Measurements from ENCODE around the gene IL15RA.
"Not testable (repeated sequence)": the region's sequence is repeated elsewhere in the genome, so short reads cannot be mapped to it uniquely, and the experiment has no call there.

Gene IL15RA

GRCh38 chr10:5968681-5969453 is 8.5 kb downstream of the IL15RA start:
- no peak for DNase-seq

- no peak for DNase-seq
Measured at GRCh38 chr10:5968037-5968680, 9.2 kb downstream of the IL15RA start.

- DNase-seq = no peak
Measured at GRCh38 chr10:5965266-5965665, 12.1 kb downstream of the IL15RA start.

DNA sequence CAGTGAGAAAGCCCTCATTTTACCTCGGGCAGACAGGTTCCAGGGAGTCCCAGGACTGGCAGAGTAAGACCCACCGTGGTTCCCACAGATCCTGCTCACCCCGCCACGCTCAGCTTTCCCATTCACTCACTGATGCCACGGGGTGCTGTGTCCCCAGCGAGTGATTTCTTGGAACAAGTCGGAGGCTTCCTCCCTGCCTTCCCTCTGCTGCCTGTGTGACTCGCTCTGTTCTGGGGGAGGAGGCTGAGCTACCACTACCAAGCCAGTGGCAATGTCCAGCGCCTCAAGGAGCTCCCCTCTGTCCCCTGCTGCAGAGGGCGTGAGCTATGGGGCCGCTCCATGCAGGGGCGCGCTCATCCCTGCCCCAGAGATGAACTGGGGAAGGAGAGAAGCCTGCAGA is 12.6 kb downstream of the IL15RA start:
- no peak for DNase-seq

GRCh38 chr10:5963591-5963990 is 13.8 kb downstream of the IL15RA start:
- DNase-seq = no peak

GRCh38 chr10:5963071-5963470 is 14.3 kb downstream of the IL15RA start:
- DNase-seq = no peak

DNA sequence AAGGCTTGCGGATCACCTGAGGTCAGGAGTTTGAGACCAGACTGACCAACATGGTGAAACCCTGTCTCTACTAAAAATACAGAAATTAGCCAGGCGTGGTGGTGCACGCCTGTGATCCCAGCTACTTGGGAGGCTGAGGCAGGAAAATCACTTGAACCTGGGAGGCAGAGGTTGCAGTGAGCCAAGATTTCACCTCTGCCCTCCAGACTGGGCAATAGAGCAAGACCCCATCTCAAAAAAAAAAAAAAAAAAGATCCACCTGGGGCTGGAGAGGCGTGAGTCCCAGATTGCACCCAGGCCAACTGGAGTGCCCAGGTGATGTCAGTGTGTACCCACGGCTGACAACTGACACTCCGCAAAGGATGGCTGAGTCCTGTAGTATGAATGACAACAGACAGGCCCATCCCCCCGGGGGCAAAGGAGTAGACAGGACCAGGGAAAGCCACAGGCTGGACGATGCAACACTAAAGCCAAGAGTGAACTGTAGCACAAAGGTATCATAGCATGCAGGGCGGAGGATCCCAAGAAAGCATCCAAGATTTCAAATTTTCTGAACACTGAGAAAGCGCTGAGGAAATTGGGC is 14.9 kb downstream of the IL15RA start:
- not testable (repeated sequence) for DNase-seq

DNA sequence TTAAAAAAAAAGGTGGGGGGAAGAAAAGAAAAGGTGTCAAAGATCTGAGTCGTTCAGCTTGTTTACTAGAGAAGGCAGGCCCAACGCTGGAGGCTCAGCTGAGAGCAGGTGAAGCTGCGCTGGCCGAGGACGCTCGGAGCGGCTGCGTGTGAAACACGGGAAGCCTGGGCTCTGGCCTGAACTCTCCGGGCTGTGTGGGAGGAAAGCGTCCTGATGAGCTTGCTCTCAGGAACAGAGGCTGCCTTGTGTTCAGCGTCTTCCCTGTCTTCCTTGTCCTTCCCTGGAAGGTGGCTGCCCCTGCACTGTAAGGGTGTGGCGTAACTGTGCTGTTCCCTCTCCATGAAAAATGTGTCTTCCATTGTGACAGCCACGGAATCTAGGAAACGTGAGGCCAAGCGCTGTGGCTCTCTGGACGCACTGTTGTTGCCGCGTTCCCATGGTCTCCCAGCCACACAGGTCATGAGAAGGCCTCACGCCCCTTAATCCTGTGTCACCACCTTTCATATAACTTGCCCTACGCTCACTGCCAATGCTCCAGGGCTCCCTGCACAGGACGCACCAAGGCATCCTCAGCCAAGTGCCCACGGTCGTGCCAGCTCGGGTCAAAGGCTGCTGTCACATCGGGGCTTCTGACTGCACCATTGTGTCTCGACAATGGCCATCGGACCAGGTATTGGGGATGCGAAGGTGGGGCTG is 15.8 kb downstream of the IL15RA start:
- no peak for DNase-seq

DNA sequence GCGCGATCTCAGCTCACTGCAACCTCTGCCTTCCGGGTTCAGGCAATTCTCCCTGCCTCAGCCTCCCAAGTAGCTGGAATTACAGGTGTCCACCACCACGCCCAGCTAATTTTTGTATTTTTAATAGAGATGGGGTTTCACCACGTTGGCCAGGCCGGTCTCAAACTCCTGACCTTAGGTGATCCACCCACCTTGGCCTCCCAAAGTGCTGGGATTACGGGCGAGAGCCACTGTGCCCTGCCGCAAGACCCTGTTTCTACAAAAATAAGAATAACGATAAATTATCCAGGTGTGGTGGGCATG is 16.4 kb downstream of the IL15RA start:
- not testable (repeated sequence) for DNase-seq

DNA sequence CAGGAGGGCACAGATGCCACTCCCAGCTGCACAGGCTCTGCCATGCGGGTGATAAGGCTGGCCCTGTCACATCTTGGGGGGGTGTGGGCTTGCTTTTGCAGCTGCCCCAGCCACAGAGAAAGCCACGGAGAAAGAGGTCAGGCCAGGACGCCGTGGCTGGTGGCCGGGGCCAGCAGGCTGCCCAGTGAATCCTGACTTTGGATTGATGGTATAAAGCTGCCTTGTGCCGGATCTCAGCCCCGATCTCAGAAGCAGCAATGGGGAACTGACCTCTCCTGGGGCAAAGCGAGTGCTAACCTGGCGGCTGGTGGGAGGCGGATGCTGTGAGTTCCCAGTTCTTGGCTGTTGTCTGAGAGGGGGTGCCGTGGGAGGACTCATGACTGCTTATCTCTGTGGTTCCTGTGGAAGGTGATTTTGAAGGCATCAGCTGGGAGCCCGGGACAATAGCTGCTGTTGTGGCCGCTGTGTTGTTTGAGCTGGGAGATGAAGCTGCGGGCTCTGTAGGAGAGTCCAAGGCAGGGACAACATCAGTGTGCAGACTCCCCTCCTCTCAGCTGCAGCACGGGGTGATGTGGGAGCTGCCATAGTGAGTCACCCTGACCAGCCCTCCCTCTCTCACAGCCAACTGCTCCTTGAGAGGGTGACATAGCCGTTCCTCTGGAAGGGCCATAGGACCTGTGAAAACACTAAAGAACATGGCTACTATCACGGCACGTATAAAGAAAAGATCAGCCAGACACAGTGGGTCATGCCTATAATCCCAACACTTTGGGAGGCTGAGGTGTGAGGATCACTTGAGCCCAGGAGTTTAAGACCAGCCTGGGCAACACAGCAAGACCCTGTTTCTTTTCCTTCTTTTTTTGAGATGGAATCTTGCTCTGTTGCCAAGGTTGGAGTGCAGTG is 17.0 kb downstream of the IL15RA start:
- no peak for DNase-seq

- DNase-seq = no peak
Measured at GRCh38 chr10:5959581-5960069, 17.7 kb downstream of the IL15RA start.

DNA sequence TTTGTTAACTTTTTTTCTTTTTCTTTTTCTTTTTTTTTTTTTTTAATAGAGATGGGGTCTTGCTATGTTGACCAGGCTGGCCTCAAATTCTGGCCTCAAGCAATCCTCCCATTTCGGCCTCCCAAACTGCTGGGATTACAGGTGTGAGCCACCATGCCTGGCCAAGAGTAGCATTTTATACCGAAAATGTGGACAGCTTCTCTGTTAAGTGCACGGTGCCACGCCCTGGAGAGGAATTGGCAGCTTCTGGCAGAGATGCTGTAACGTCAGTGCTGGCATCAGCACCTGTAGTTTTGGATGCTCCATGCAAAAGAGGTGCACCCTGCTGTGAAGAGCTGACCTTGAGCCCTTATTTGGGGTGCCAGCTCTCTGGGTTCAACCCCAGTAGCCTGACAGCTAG is 18.2 kb downstream of the IL15RA start:
- DNase-seq = no peak

DNA sequence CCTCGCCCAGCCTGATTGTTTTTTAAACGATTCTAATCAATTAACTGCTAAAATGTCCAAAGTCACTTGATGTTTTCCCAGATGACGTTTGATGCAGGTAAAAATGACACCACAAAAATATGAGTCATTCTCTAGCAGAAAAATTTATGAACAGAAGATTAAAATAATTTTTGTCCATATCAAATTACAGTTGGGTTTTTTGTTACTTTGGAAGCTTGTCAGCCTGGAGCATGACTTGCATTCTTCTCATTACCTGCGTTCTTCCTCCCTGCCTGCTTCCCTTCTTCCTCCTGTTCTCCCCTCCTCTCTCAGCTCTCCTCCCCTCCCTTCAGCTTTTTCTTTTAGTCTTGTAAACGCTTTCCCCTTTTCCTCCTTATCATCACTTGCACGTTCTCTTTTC is 18.7 kb downstream of the IL15RA start:
- DNase-seq = no peak

- DNase-seq = no peak
Measured at GRCh38 chr10:5958077-5958476, 19.3 kb downstream of the IL15RA start.

DNA sequence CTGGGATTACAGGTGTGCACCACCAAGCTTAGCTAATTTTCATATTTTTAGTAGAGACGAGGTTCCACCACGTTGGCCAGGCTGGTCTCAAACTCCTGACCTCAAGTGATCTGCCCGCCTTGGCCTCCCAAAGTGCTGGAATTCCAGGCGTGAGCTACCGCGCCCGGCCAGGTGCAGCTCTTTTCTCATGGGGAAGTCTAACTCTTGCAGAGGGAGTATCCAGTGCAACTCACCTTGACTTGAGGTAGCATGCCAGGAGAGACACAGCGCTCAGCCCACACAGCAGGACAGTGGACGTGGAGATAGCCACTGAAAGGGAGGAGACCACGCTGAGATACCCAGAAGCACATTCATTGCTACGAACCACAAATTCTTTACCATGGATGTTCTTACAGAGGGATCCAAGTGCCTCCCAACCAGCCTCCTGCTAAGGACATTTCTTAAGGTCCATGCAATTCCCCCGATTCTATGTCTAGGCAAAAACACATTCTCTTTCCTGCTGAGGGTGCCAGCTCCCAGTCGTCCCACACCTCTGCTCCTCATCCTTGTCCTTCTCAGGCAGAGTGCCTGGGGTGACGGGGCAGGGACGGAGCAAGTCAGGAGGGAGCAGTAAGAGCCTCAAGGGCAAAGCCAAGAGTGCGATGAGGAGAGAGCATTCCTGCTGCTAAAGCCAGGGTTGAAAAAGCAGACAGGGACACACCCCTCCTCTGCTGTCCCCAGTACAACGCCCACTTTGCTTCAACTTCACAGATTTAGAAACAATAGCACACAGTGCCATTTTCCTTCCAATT is 21.0 kb downstream of the IL15RA start:
- DNase-seq = no peak

- no peak for DNase-seq
Measured at GRCh38 chr10:5953676-5954075, 23.7 kb downstream of the IL15RA start.

DNA sequence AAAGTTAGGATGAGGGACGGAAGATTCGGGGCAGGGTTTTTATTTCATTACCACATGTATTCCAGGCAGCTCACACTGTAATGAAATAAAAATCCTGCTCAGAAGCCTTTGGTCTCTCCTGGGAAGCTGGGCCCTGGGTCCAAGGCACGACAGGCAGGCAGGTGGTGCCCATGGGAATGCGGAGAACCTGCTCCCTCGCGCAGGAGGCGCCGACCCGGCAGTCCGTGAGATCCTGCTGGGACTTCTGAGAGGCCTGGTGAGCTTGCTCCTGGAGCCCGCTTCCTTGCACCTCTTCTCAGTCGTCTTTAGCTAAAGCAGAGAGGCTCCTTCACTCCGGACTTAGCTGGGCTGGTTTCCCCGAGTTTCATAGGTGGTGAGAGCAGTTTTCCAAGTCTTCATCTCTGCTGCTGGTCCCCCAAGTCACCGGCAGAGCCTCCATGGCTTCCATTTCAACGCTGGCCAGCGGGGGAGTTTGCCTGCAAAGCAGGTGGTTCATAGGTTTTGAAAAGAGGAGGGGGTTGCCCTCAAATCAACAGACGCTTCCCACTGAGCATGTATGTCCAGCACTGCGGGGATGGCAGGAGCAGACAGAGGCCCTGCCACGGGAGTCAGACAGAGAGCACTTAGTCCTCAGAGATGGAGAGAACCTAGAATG is 24.5 kb downstream of the IL15RA start:
- no peak for DNase-seq

GRCh38 chr10:5951721-5952407 is 25.5 kb downstream of the IL15RA start:
- DNase-seq = no peak

- DNase-seq = no peak
Measured at GRCh38 chr10:5951167-5951711, 26.1 kb downstream of the IL15RA start.
